OCI-LY7 (cell line): Measurements from ENCODE around the gene ACIN1.

Source experiments
- EZH2phosphoT487 ChIP-seq: fragments of 200-600 bp; sonication (generic); IDR thresholded peaks from 2 replicates; pipeline ENCODE4 v1.6.1; 2018; ENCODE audit warnings: low read depth, borderline replicate concordance, mild to moderate bottlenecking, mixed run types, antibody characterized with exemption, low read length, moderate library complexity, mixed read lengths
- TF ChIP-seq, protein P1 (sequence below): fragments of 200-600 bp; sonication (generic); conservative IDR thresholded peaks from 2 replicates; pipeline ENCODE4 v1.5.1; 2014; ENCODE audit warnings: mild to moderate bottlenecking, antibody characterized with exemption, low read length, moderate library complexity, mixed read lengths

DNA sequence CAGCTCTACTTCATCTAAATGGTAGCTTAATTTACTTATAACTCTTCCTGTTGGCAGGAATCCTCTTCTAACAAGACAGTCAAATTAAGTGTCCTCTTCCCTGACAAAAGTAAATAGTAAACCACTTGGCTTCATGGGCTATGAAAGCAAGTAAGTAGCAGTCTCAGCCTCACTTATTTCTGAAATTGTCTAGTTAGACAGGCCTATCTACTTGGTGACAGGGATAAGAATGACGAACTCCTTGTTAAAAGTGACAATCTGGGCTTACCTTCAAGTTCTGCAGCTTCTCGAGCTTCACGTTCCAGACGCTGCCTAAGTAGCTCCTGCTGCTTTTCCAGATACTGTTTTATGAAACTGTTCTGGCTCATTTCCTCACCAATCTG lies 4.7 kb downstream of the ACIN1 start:
- TF ChIP-seq, protein P1, sequence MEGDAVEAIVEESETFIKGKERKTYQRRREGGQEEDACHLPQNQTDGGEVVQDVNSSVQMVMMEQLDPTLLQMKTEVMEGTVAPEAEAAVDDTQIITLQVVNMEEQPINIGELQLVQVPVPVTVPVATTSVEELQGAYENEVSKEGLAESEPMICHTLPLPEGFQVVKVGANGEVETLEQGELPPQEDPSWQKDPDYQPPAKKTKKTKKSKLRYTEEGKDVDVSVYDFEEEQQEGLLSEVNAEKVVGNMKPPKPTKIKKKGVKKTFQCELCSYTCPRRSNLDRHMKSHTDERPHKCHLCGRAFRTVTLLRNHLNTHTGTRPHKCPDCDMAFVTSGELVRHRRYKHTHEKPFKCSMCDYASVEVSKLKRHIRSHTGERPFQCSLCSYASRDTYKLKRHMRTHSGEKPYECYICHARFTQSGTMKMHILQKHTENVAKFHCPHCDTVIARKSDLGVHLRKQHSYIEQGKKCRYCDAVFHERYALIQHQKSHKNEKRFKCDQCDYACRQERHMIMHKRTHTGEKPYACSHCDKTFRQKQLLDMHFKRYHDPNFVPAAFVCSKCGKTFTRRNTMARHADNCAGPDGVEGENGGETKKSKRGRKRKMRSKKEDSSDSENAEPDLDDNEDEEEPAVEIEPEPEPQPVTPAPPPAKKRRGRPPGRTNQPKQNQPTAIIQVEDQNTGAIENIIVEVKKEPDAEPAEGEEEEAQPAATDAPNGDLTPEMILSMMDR: no peak
- no peak for TF ChIP-seq EZH2phosphoT487
